Endothelial cell of umbilical vein (primary cell): ENCODE data around the gene CHSY3. TPM values are rescaled to one million over a fixed set of nuclear protein-coding genes. Genes with fewer than 3 reads are reported as not detected.

ENCODE experiments used
- BruUV-seq: library from RNA; stranded (reverse); fragments of 400-500 nt; replicated peaks from 2 replicates; lab custom pipeline; 2021; lab: Mats Ljungman, UMichigan
- CTCF ChIA-PET: fragments of 300-600, 350-600 bp; sonication (Branson Sonifier 250); formaldehyde crosslinking; loops from one replicate; lab custom pipeline; 2021; ENCODE audit warnings: antibody characterized with exemption, inconsistent platforms; lab: Charles Lee
- POLR2A ChIA-PET: fragments of 300-600, 350-600 bp; sonication (Branson Sonifier 250); formaldehyde crosslinking; loops from one replicate; lab custom pipeline; 2021; ENCODE audit warnings: antibody characterized with exemption, inconsistent platforms; lab: Charles Lee
- DNase-seq: peaks from one replicate; pipeline ENCODE4 v3.0.0-alpha.2; 2011; ENCODE audit warnings: low read depth, low spot score
- FAIRE-seq: peaks from 2 replicates; lab custom pipeline; 2011; peaks lifted over from hg19 to GRCh38; lab: Jason Lieb, UNC
- H2AFZ ChIP-seq: 2 replicates; pipeline ENCODE4 v1.6.0; 2012; ENCODE audit warnings: low read depth, low read length, control low read depth, inconsistent platforms
- H3K27ac ChIP-seq: 2 replicates; pipeline ENCODE4 v1.5.1; 2011; ENCODE audit warnings: low read depth, mild to moderate bottlenecking, control low read depth, low read length, moderate library complexity; ENCODE audit not compliant: insufficient read depth
- H3K27me3 ChIP-seq, 2 experiments: 2 replicates each; pipeline versions ENCODE4 v1.6.0 to v1.6.1; 2011; ENCODE audit warnings: low read length in 2 of 2, mixed read lengths in 1 of 2; ENCODE audit not compliant: control insufficient read depth in 2 of 2, insufficient read depth in 2 of 2
- H3K36me3 ChIP-seq, 2 experiments: 2 replicates in 1 of 2; 3 replicates in 1 of 2; pipeline ENCODE4 v1.5.1; 2011; ENCODE audit warnings: low read length in 2 of 2, mild to moderate bottlenecking in 1 of 2, moderate library complexity in 1 of 2; ENCODE audit not compliant: control insufficient read depth in 2 of 2, insufficient read depth in 2 of 2; ENCODE audit errors: extremely low read depth in 1 of 2
- H3K4me1 ChIP-seq: 3 replicates; pipeline ENCODE4 v1.5.1; 2011; ENCODE audit warnings: mild to moderate bottlenecking, low read length; ENCODE audit not compliant: control insufficient read depth, insufficient read depth; ENCODE audit errors: extremely low read depth
- H3K4me2 ChIP-seq: 2 replicates; pipeline ENCODE4 v1.6.1; 2011; ENCODE audit warnings: low read length, control low read depth, mixed read lengths; ENCODE audit not compliant: insufficient read depth
- H3K4me3 ChIP-seq, 3 experiments: fragments of 200-600 bp in 1 of 3; sonication (generic), shearing (Covaris generic) in 1 of 3; replicated peaks in 1 of 3; 2 replicates each; pipeline ENCODE4 v1.5.1; 2011 to 2016; ENCODE audit warnings: control low read depth in 3 of 3, low read length in 3 of 3, mild to moderate bottlenecking in 2 of 3, inconsistent platforms in 1 of 3, low read depth in 1 of 3, moderate library complexity in 1 of 3; ENCODE audit not compliant: insufficient read depth in 1 of 3
- H3K79me2 ChIP-seq: 2 replicates; pipeline ENCODE4 v1.6.0; 2012; ENCODE audit warnings: low read length, inconsistent platforms; ENCODE audit not compliant: control insufficient read depth, insufficient read depth
- H3K9ac ChIP-seq: replicated peaks from 2 replicates; pipeline ENCODE3; 2011; ENCODE audit warnings: low read length, control low read depth; ENCODE audit not compliant: insufficient read depth; ENCODE audit errors: extremely low read depth
- H3K9me1 ChIP-seq: replicated peaks from 3 replicates; pipeline ENCODE4 v1.6.0; 2011; ENCODE audit warnings: mild to moderate bottlenecking, low read length; ENCODE audit not compliant: control insufficient read depth, insufficient read depth; ENCODE audit errors: extremely low read depth
- H3K9me3 ChIP-seq: replicated peaks from 2 replicates; pipeline ENCODE4 v1.5.1; 2012; ENCODE audit warnings: low read length, inconsistent platforms; ENCODE audit not compliant: control insufficient read depth, insufficient read depth
- H4K20me1 ChIP-seq: replicated peaks from 2 replicates; pipeline ENCODE3; 2011; ENCODE audit warnings: mild to moderate bottlenecking, low read length; ENCODE audit not compliant: control insufficient read depth, insufficient read depth; ENCODE audit errors: extremely low read depth
- CTCF ChIP-seq, 2 donors: IDR thresholded peaks; 1 replicate in 1 of 2; 2 replicates in 1 of 2; pipeline ENCODE4 v1.5.1; 2011; ENCODE audit warnings: low read length in 2 of 2, mild to moderate bottlenecking in 2 of 2, moderate library complexity in 2 of 2, control low read depth in 1 of 2, inconsistent platforms in 1 of 2, low read depth in 1 of 2; ENCODE audit not compliant: insufficient read depth in 1 of 2; ENCODE audit errors: extremely low read depth in 1 of 2
- EZH2 ChIP-seq: IDR thresholded peaks from 2 replicates; pipeline ENCODE4 v1.6.1; 2012; ENCODE audit warnings: borderline replicate concordance, low read depth, mild to moderate bottlenecking, moderate library complexity, low read length, inconsistent platforms; ENCODE audit not compliant: severe bottlenecking
- FOS ChIP-seq: IDR thresholded peaks from 2 replicates; pipeline ENCODE4 v1.6.1; 2011; ENCODE audit warnings: mild to moderate bottlenecking, low read length, moderate library complexity, borderline replicate concordance; ENCODE audit not compliant: insufficient read depth
- GATA2 ChIP-seq: IDR thresholded peaks from 2 replicates; pipeline ENCODE4 v1.7.0; 2011; ENCODE audit warnings: low read depth, mild to moderate bottlenecking, moderate library complexity, mixed read lengths, low read length; ENCODE audit not compliant: insufficient read length, insufficient read depth
- JUN ChIP-seq: IDR thresholded peaks from 2 replicates; pipeline ENCODE4 v1.6.1; 2011; ENCODE audit warnings: borderline replicate concordance, low read depth; ENCODE audit not compliant: insufficient read length, insufficient read depth
- MAX ChIP-seq: IDR thresholded peaks from 2 replicates; pipeline ENCODE4 v1.6.1; 2011; ENCODE audit not compliant: insufficient read depth, insufficient read length
- MYC ChIP-seq: IDR thresholded peaks from one replicate; pipeline ENCODE4 v1.6.1; 2011; ENCODE audit warnings: mild to moderate bottlenecking, low read depth, low read length
- POLR2A ChIP-seq: IDR thresholded peaks from 2 replicates; pipeline ENCODE4 v1.6.1; 2012; ENCODE audit warnings: low read depth, mild to moderate bottlenecking, control low read depth, low read length
- POLR2AphosphoS5 ChIP-seq: IDR thresholded peaks from 2 replicates; pipeline ENCODE4 v1.6.1; 2012; ENCODE audit warnings: low read depth, mild to moderate bottlenecking, control low read depth, low read length, moderate library complexity; ENCODE audit not compliant: insufficient read depth
- dilution Hi-C: fragments of 300-500 bp; cut with MboI; formaldehyde crosslinking; loops from one replicate; pipeline ENCODE4 v1.15.0; 2019; ENCODE audit warnings: low sequenced_read_pairs; ENCODE audit not compliant: extremely low pct_ligation_motif_present
- intact Hi-C: fragments of 100-400 bp; cut with micrococcal nuclease; formaldehyde crosslinking; loops from one replicate; pipeline ENCODE4 v1.10.0; 2022
- polyA plus RNA-seq, 4 experiments: library from polyadenylated mRNA; depleted of rRNA in 3 of 4; stranded (reverse) in 3 of 4; unstranded in 1 of 4; fragments of >200 nt; gene quantifications; 2 replicates each; pipeline versions ENCODE4 v1.2.1 to v1.2.3, GENCODE V29; 2011 to 2012; ENCODE audit warnings: missing spikeins in 1 of 4
- total RNA-seq: library from RNA; stranded (reverse); gene quantifications from 2 replicates; pipeline ENCODE4 v1.2.3, GENCODE V29; 2021

The CHSY3 gene
- total and polyA plus RNA-seq, 2 donors (not counting 3 experiments of a cell fraction or from before 2014, with no cell fraction given): 2.2 to 8.4 TPM

GRCh38 chr5:130066644-130067043 lies 162.4 kb downstream of the CHSY3 start:
- H3K27me3 ChIP-seq: no peaks in the 10 kb centered on the region
- H3K27ac ChIP-seq: no peak overlapping the region
- TF ChIP-seq POLR2A (no peak), GATA2 (no peak), MAX (no peak)
- DNase-seq (no peak), FAIRE-seq (no peak)
- no peaks in the 10 kb centered on the region for H3K4me1 ChIP-seq
- H3K4me3 ChIP-seq: no peak overlapping the region
- intact Hi-C loops (no loop called here), dilution Hi-C loops (no loop called here)
- H4K20me1 ChIP-seq: no peaks in the 10 kb centered on the region
- no peaks in the 10 kb centered on the region for H3K79me2 ChIP-seq
- H3K9ac ChIP-seq: no peak overlapping the region
- CTCF ChIA-PET: no interaction called here
- POLR2A ChIA-PET: no interaction called here
- H3K4me2 ChIP-seq: no peak overlapping the region
- H2AFZ ChIP-seq: no peak overlapping the region
- H3K36me3 ChIP-seq: no peaks in the 10 kb centered on the region
- no TSS peak for BruUV-seq
- H3K9me3 ChIP-seq: no peaks in the 10 kb centered on the region
- H3K9me1 ChIP-seq: no peaks in the 10 kb centered on the region

GRCh38 chr5:130067364-130067763 lies 163.1 kb downstream of the CHSY3 start:
- Histone ChIP-seq H3K9me3 (no peaks in the 10 kb centered on the region), H3K9ac (no peak overlapping the region), H2AFZ (no peak overlapping the region), H3K4me1 (no peaks in the 10 kb centered on the region), H3K9me1 (no peaks in the 10 kb centered on the region), H3K27ac (no peak overlapping the region), H3K36me3 (no peaks in the 10 kb centered on the region), H3K4me2 (no peak overlapping the region), H3K79me2 (no peaks in the 10 kb centered on the region), H3K27me3 (no peaks in the 10 kb centered on the region), H4K20me1 (no peaks in the 10 kb centered on the region), H3K4me3 (no peak overlapping the region)
- ChIA-PET CTCF (no interaction called here), POLR2A (no interaction called here)
- intact Hi-C loops: no loop called here
- FAIRE-seq (no peak), DNase-seq (no peak)
- dilution Hi-C loops: no loop called here
- BruUV-seq: no TSS peak
- TF ChIP-seq POLR2AphosphoS5 (no peak), JUN (no peak), MAX (no peak), GATA2 (no peak), POLR2A (no peak), CTCF (IDR thresholded peaks at IDR 0.05; ENCODE audit: extremely low read depth in 1 of 2, insufficient read depth in 1 of 2, low read depth in 1 of 2, low read length in 2 of 2) (no peak), EZH2 (no peak), MYC (no peak), FOS (no peak)
